Parathyroid adenoma (tissue), 2 donors: Measurements from ENCODE around the gene CD69.
A peak's percentile ranks its signal among the peaks of the same experiment; 100 is the strongest.

Experiments used
- H2AFZ ChIP-seq: fragments of 300-600 bp; sonication (generic); one replicate; pipeline ENCODE4 v1.7.0; 2017; ENCODE audit warnings: antibody characterized with exemption, mild to moderate bottlenecking
- H3K27ac ChIP-seq: fragments of 300-600 bp; sonication (generic); one replicate; pipeline ENCODE4 v1.7.0; 2017
- H3K27me3 ChIP-seq: fragments of 300-600 bp; sonication (generic); one replicate; pipeline ENCODE4 v1.7.0; 2017; ENCODE audit warnings: low read length; ENCODE audit not compliant: control insufficient read depth, insufficient read depth
- H3K36me3 ChIP-seq: fragments of 300-600 bp; sonication (generic); one replicate; pipeline ENCODE4 v1.7.0; 2017; ENCODE audit warnings: low read length; ENCODE audit not compliant: control insufficient read depth, insufficient read depth
- H3K4me1 ChIP-seq: fragments of 300-600 bp; sonication (generic); one replicate; pipeline ENCODE4 v1.7.0; 2017; ENCODE audit warnings: control low read depth
- H3K4me2 ChIP-seq: fragments of 300-600 bp; sonication (generic); one replicate; pipeline ENCODE4 v1.7.0; 2017; ENCODE audit warnings: low read length
- H3K4me3 ChIP-seq: fragments of 300-600 bp; sonication (generic); one replicate; pipeline ENCODE4 v1.7.0; 2017; ENCODE audit warnings: low read depth, low read length
- H3K79me2 ChIP-seq: fragments of 300-600 bp; sonication (generic); one replicate; pipeline ENCODE4 v1.7.0; 2017; ENCODE audit warnings: control low read depth
- H3K9ac ChIP-seq: fragments of 300-600 bp; sonication (generic); one replicate; pipeline ENCODE4 v1.7.0; 2017; ENCODE audit warnings: mild to moderate bottlenecking
- H3K9me3 ChIP-seq: fragments of 300-600 bp; sonication (generic); one replicate; pipeline ENCODE4 v1.7.0; 2017; ENCODE audit warnings: low read length; ENCODE audit not compliant: control insufficient read depth
- TF ChIP-seq, protein P1 (sequence below): fragments of 300-600 bp; sonication (generic); IDR thresholded peaks from one replicate; pipeline ENCODE4 v1.7.0; 2017; ENCODE audit warnings: antibody characterized with exemption, mild to moderate bottlenecking
- donor health status: primary hyperparathyroidism.

The CD69 gene

DNA sequence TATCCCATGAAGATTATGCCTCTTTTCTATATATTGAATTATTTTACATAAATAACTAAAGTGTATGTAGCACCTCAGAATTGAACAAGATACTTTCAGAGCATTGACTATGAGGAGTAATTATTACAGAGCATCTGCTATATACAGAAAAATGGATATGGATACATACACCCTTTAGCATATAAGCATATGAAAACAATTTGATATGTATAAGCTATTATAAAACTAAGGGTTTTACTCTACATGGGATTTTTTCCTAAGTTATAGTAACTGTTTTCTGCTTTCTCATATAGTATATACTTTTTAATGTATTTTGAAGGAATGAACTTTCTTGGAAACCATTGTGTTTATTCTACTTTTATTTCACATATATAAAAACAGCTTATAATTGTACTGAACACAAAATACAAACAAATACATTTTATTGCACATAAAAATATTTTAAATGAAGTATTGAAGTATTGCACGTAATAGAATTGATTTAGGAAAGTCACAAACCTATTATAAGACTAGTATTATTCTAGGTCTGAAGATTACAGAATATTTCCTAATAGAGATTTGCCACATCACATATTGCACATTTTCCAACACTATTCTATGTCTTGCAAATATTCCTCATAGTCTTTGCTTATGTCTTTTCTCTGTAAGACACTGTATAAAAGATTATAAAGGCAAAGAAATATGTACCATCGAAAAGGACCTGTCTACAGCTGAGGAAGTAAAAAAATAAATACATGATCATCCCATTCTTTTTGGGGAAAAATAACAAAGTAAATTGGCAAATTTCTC, 8.4 kb downstream of the CD69 start:
- Histone ChIP-seq H2AFZ (no peak overlapping the region), H3K36me3 (no peaks in the 10 kb centered on the region), H3K79me2 (no peaks in the 10 kb centered on the region), H3K27me3 (no peaks in the 10 kb centered on the region), H3K4me1 (no peaks in the 10 kb centered on the region), H3K9me3 (no peaks in the 10 kb centered on the region), H3K4me3 (no peak overlapping the region), H3K9ac (no peak overlapping the region), H3K4me2 (no peak overlapping the region), H3K27ac (no peak overlapping the region)
- TF ChIP-seq, protein P1, sequence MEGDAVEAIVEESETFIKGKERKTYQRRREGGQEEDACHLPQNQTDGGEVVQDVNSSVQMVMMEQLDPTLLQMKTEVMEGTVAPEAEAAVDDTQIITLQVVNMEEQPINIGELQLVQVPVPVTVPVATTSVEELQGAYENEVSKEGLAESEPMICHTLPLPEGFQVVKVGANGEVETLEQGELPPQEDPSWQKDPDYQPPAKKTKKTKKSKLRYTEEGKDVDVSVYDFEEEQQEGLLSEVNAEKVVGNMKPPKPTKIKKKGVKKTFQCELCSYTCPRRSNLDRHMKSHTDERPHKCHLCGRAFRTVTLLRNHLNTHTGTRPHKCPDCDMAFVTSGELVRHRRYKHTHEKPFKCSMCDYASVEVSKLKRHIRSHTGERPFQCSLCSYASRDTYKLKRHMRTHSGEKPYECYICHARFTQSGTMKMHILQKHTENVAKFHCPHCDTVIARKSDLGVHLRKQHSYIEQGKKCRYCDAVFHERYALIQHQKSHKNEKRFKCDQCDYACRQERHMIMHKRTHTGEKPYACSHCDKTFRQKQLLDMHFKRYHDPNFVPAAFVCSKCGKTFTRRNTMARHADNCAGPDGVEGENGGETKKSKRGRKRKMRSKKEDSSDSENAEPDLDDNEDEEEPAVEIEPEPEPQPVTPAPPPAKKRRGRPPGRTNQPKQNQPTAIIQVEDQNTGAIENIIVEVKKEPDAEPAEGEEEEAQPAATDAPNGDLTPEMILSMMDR = no peak

DNA sequence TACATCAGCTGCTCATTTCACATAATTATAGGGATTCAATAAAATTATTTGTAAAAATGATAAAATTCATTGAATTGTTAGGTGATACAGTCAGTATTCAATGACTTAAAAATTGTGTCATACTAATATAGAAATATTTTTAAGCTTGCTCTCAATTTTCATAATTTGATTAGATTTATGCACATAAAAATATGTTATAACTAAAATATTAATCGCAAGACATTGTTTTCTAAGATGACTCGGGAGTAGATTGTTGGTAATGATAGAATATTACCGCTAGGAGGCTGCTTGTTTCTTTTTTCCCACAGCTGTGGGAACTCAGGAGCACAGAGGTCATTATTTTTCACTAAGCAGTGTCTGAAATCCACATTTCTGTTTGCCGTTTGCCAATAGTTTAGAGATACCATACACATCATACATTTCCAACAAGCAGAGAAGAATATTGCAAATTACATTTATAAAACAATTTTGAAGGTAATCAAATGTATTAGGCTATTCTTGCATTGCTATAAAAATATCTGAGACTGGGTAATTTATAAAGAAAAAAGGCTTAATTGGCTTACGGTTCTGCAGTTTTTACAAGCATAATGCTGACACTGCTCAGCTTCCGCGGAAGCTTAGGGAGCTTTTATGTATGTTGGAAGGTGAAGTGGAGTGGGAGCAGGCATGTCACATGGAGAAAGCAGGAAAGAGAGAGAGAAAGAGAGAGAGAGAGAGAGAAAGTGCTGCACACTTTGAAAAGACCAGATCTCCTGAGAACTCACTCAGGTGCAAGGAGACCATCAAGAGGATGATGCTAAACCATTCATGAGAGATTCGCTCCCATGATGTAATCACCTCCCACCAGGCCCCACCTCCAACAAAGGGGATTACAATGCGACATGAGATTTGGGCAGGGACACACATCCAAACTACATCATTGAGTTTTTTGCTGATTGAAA, 9.2 kb downstream of the CD69 start:
- no peak overlapping the region for H3K4me3 ChIP-seq
- H3K4me1 ChIP-seq = no peaks in the 10 kb centered on the region
- H3K9me3 ChIP-seq = no peaks in the 10 kb centered on the region
- H3K79me2 ChIP-seq = no peaks in the 10 kb centered on the region
- H2AFZ ChIP-seq = no peak overlapping the region
- no peak overlapping the region for H3K4me2 ChIP-seq
- TF ChIP-seq, protein P1 = no peak
- H3K27me3 ChIP-seq = no peaks in the 10 kb centered on the region
- no peaks in the 10 kb centered on the region for H3K36me3 ChIP-seq
- no peak overlapping the region for H3K27ac ChIP-seq
- H3K9ac ChIP-seq = no peak overlapping the region

DNA sequence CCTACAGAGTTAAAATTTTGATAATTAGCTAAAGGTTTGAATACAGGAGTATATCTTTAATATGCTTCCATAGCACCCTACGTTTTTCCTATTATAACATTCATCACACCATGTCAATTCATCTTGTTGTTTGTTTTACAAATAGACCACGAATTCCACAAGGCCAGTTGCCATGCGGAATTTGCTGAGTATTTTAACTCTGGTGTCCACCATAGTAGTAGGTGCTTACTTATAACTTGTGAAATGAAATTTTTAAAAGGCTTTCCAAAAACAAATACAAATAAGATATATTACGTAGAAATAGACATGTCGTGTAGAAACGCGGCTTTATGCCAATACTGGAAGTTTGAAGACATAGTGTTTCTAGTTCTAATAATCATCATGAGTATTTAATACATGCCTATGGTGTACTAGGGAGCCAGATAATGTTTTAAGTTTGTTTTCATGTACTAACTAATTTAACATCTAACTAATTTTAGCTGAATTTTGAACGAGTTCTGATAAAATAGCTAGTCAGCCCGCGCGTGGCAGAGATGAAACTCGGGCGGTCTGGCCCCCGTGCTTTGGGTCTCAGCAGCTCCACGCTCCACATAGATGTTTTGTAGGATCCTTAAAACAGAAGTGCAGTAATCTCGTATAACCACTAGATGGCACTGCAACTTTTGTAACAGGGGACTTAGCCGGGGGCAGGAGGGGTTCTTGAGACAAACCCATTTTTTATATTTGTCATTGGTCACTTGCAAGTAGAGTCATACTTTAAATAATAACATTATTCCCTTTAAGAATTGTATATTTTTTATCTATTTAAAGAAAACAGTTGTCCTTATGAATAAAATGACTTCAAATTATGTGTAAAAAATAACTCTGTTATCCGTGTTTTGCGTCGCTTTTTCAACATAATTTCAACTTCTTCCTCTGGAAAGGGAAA, 10.2 kb downstream of the CD69 start:
- Histone ChIP-seq H3K4me1 (no peaks in the 10 kb centered on the region), H3K27ac (no peak overlapping the region), H3K9me3 (no peaks in the 10 kb centered on the region), H3K36me3 (no peaks in the 10 kb centered on the region), H3K79me2 (no peaks in the 10 kb centered on the region), H3K27me3 (no peaks in the 10 kb centered on the region), H3K9ac (no peak overlapping the region), H3K4me2 (peak overlapping the region; percentile 50), H2AFZ (no peak overlapping the region), H3K4me3 (no peak overlapping the region)
- TF ChIP-seq, protein P1 = peak; percentile 82

GRCh38 chr12:9749640-9750039, 11.1 kb downstream of the CD69 start:
- Histone ChIP-seq H3K4me2 (no peak overlapping the region), H3K27ac (no peak overlapping the region), H2AFZ (no peak overlapping the region), H3K27me3 (no peaks in the 10 kb centered on the region), H3K79me2 (no peaks in the 10 kb centered on the region), H3K9ac (no peak overlapping the region), H3K9me3 (no peaks in the 10 kb centered on the region), H3K4me3 (no peak overlapping the region), H3K4me1 (no peaks in the 10 kb centered on the region), H3K36me3 (no peaks in the 10 kb centered on the region)
- TF ChIP-seq, protein P1 = no peak
